Caki2 (cell line): ENCODE data around the gene PDZK1IP1. TPM values are rescaled to one million over a fixed set of nuclear protein-coding genes. Genes with fewer than 3 reads are reported as not detected.
"Not testable (repeated sequence)": the region's sequence is repeated elsewhere in the genome, so short reads cannot be mapped to it uniquely, and the experiment has no call there.

Source experiments
- DNase-seq: peaks from one replicate; pipeline ENCODE4 v3.0.0-alpha.2; 2015; ENCODE audit warnings: low read depth
- in situ Hi-C: cut with HindIII; loops from 2 replicates; pipeline ENCODE4 v1.10.0; 2016; ENCODE audit warnings: low sequenced_read_pairs, low pct_unique_long_range_greater_than_20kb, mixed read lengths
- total RNA-seq: library from RNA; depleted of rRNA; stranded (reverse); fragments of >200 nt; shearing (Covaris generic); gene quantifications from 2 replicates; pipeline ENCODE4 v1.2.3, GENCODE V29; 2014; ENCODE audit warnings: low replicate concordance

PDZK1IP1 gene
- total RNA-seq, 1 experiment from 2014 or later = 371 TPM

- in situ Hi-C loops = no loop called here
- no peak for DNase-seq
These were observed 18.6 kb upstream of the PDZK1IP1 start for GRCh38 chr1:47208374-47208850.

GRCh38 chr1:47207803-47208373 is 18.1 kb upstream of the PDZK1IP1 start:
- no peak for DNase-seq
- in situ Hi-C loops = no loop called here

GRCh38 chr1:47205918-47206317 is 16.1 kb upstream of the PDZK1IP1 start:
- DNase-seq = no peak
- in situ Hi-C loops = no loop called here

- in situ Hi-C loops, DNase-seq: not testable (repeated sequence)
These were observed 13.7 kb upstream of the PDZK1IP1 start for GRCh38 chr1:47203504-47203903.

GRCh38 chr1:47201179-47201578 is 11.3 kb upstream of the PDZK1IP1 start:
- in situ Hi-C loops = no loop called here
- no peak for DNase-seq

- DNase-seq = no peak
- in situ Hi-C loops = no loop called here
These were observed 8.4 kb upstream of the PDZK1IP1 start for GRCh38 chr1:47198214-47198613.

GRCh38 chr1:47196622-47197021 is 6.8 kb upstream of the PDZK1IP1 start:
- in situ Hi-C loops = no loop called here
- DNase-seq = no peak

- DNase-seq, in situ Hi-C loops: not testable (repeated sequence)
These were observed 6.1 kb upstream of the PDZK1IP1 start for GRCh38 chr1:47195981-47196380.

GRCh38 chr1:47194311-47194710 is 4.5 kb upstream of the PDZK1IP1 start:
- in situ Hi-C loops = no loop called here
- no peak for DNase-seq

GRCh38 chr1:47193496-47193895 is 3.7 kb upstream of the PDZK1IP1 start:
- in situ Hi-C loops, DNase-seq: not testable (repeated sequence)

- peak; percentile 74 for DNase-seq
- in situ Hi-C loops = no loop called here
These were observed 2.9 kb upstream of the PDZK1IP1 start for GRCh38 chr1:47192458-47193384.

- no peak for DNase-seq
- in situ Hi-C loops = no loop called here
These were observed 2.2 kb upstream of the PDZK1IP1 start for GRCh38 chr1:47191940-47192457.

GRCh38 chr1:47190857-47191256 is 1.0 kb upstream of the PDZK1IP1 start:
- in situ Hi-C loops = no loop called here

GRCh38 chr1:47190509-47190855 is 646 bp upstream of the PDZK1IP1 start:
- DNase-seq = no peak
- in situ Hi-C loops = no loop called here

More at GRCh38 chr1:47190857-47191256, 1.0 kb upstream of the PDZK1IP1 start:
- DNase-seq = no peak

GRCh38 chr1:47188791-47189785 is 748 bp downstream of the PDZK1IP1 start:
- DNase-seq = no peak
- in situ Hi-C loops = no loop called here

GRCh38 chr1:47187926-47188250 is 1.9 kb downstream of the PDZK1IP1 start:
- DNase-seq = no peak
- in situ Hi-C loops = no loop called here

GRCh38 chr1:47187231-47187925 is 2.5 kb downstream of the PDZK1IP1 start:
- in situ Hi-C loops = no loop called here
- no peak for DNase-seq
